ENCODE measurements around the gene FAM184B. TPM values are rescaled to one million over a fixed set of nuclear protein-coding genes. Genes with fewer than 3 reads are reported as not detected.

FAM184B gene
- total RNA-seq, 1 donor from 2014 or later, result not detected

- TF ChIP-seq CTCF (IDR thresholded peaks at IDR 0.05), result no peak
- no peak for DNase-seq (ENCODE audit: low spot score in 2 of 2)
- Histone ChIP-seq H3K9me3 (peaks cover 0 to 5% of the 10 kb centered on the region in 2 donors), H3K36me3 (no peaks in the 10 kb centered on the region), H3K27me3 (no peaks in the 10 kb centered on the region), H3K4me3 (no peak overlapping the region), H3K4me1 (no peaks in the 10 kb centered on the region), H3K27ac (no peak overlapping the region)
- intact Hi-C loops (cut with DNase I), result no loop called here
Measured at GRCh38 chr4:17771284-17771908, 10.0 kb downstream of the FAM184B start.

- Histone ChIP-seq H3K27me3 (no peaks in the 10 kb centered on the region), H3K4me1 (no peaks in the 10 kb centered on the region), H3K27ac (no peak overlapping the region), H3K9me3 (peaks cover 0 to 5% of the 10 kb centered on the region in 2 donors), H3K4me3 (no peak overlapping the region), H3K36me3 (no peaks in the 10 kb centered on the region)
- intact Hi-C loops (cut with DNase I), result no loop called here
- TF ChIP-seq CTCF (IDR thresholded peaks at IDR 0.05), result no peak
- DNase-seq (ENCODE audit: low spot score in 2 of 2), result no peak
Measured at GRCh38 chr4:17770845-17771244, 10.6 kb downstream of the FAM184B start.

GRCh38 chr4:17769406-17770174 lies 11.8 kb downstream of the FAM184B start:
- Histone ChIP-seq H3K4me3 (no peak overlapping the region), H3K27me3 (no peaks in the 10 kb centered on the region), H3K36me3 (no peaks in the 10 kb centered on the region), H3K27ac (no peak overlapping the region), H3K4me1 (no peaks in the 10 kb centered on the region), H3K9me3 (peaks cover 0 to 5% of the 10 kb centered on the region in 2 donors)
- no peak for DNase-seq (ENCODE audit: low spot score in 2 of 2)
- intact Hi-C loops (cut with DNase I), result no loop called here
- no peak for TF ChIP-seq CTCF (IDR thresholded peaks at IDR 0.05)

GRCh38 chr4:17766826-17767458 lies 14.5 kb downstream of the FAM184B start:
- TF ChIP-seq CTCF (IDR thresholded peaks at IDR 0.05), result no peak
- DNase-seq (ENCODE audit: low spot score in 2 of 2), result no peak

GRCh38 chr4:17765514-17766286 lies 15.7 kb downstream of the FAM184B start:
- TF ChIP-seq CTCF (IDR thresholded peaks at IDR 0.05), result no peak

More at GRCh38 chr4:17766826-17767458, 14.5 kb downstream of the FAM184B start:
- intact Hi-C loops (cut with DNase I), result no loop called here
- no peaks in the 10 kb centered on the region for H3K27me3 ChIP-seq
- peaks cover 0 to 5% of the 10 kb centered on the region in 2 donors for H3K9me3 ChIP-seq
- no peaks in the 10 kb centered on the region for H3K4me1 ChIP-seq
- no peak overlapping the region for H3K4me3 ChIP-seq
- H3K27ac ChIP-seq, result no peak overlapping the region
- no peaks in the 10 kb centered on the region for H3K36me3 ChIP-seq

More at GRCh38 chr4:17765514-17766286, 15.7 kb downstream of the FAM184B start:
- no peaks in the 10 kb centered on the region for H3K27me3 ChIP-seq
- no peak overlapping the region for H3K4me3 ChIP-seq
- no peaks in the 10 kb centered on the region for H3K36me3 ChIP-seq
- H3K9me3 ChIP-seq, result peaks cover 0 to 5% of the 10 kb centered on the region in 2 donors
- no peak for DNase-seq (ENCODE audit: low spot score in 2 of 2)
- no peak overlapping the region for H3K27ac ChIP-seq
- intact Hi-C loops (cut with DNase I), result no loop called here
- no peaks in the 10 kb centered on the region for H3K4me1 ChIP-seq

Measured in ascending aorta (tissue), 2 donors.